T-helper 17 cell (primary cell): ENCODE results near the gene NOVA1. TPM values are rescaled to one million over a fixed set of nuclear protein-coding genes. Genes with fewer than 3 reads are reported as not detected.

Experiments
- ATAC-seq: fragments of 150-1000 bp; cut with Tn5 transposase; 2 replicates; pipeline ENCODE4 v1.10.0; 2021; ENCODE audit warnings: mild to moderate bottlenecking, moderate library complexity
- DNase-seq, 3 donors: peaks; one replicate each; pipeline versions ENCODE4 v3.0.0 to v3.0.0-alpha.2; 2020 to 2021
- H3K9me3 ChIP-seq: one replicate; pipeline ENCODE4 v1.7.0; 2013; ENCODE audit warnings: low read length, mild to moderate bottlenecking; ENCODE audit not compliant: control insufficient read depth, poor library complexity, severe bottlenecking
- H3K27ac Mint-ChIP-seq: one replicate; pipeline ENCODE4 v1.8.0; 2022; ENCODE audit warnings: mild to moderate bottlenecking, moderate library complexity, mixed read lengths
- H3K27me3 Mint-ChIP-seq: one replicate; pipeline ENCODE4 v1.8.0; 2022; ENCODE audit warnings: mixed read lengths
- H3K36me3 Mint-ChIP-seq: one replicate; pipeline ENCODE4 v1.8.0; 2022; ENCODE audit warnings: low read depth, mixed read lengths
- H3K4me1 Mint-ChIP-seq: one replicate; pipeline ENCODE4 v1.8.0; 2022; ENCODE audit warnings: mild to moderate bottlenecking, mixed read lengths
- H3K4me3 Mint-ChIP-seq: one replicate; pipeline ENCODE4 v1.8.0; 2022; ENCODE audit warnings: mild to moderate bottlenecking, moderate library complexity, mixed read lengths
- total RNA-seq, 4 donors: library from RNA in 2 of 4; stranded (reverse) in 2 of 4; gene quantifications; one replicate each; pipeline ENCODE4 v1.2.3 and lab custom pipeline; 2022 to 2026

Gene NOVA1
- total RNA-seq, 2 donors from 2014 or later: 0.16 TPM; not detected in 1

- no peak for ATAC-seq
- no peak overlapping the region for H3K4me3 Mint-ChIP-seq
- H3K9me3 ChIP-seq: peaks cover 5% of the 10 kb centered on the region
- no peaks in the 10 kb centered on the region for H3K27me3 Mint-ChIP-seq
- H3K27ac Mint-ChIP-seq: no peak overlapping the region
- no peaks in the 10 kb centered on the region for H3K4me1 Mint-ChIP-seq
- no peak for DNase-seq
- H3K36me3 Mint-ChIP-seq: no peaks in the 10 kb centered on the region
These were observed 131.0 kb downstream of the NOVA1 start for GRCh38 chr14:26466862-26467261.

GRCh38 chr14:26463136-26463535 is 134.7 kb downstream of the NOVA1 start:
- H3K27ac Mint-ChIP-seq: no peak overlapping the region
- no peak overlapping the region for H3K4me3 Mint-ChIP-seq
- no peaks in the 10 kb centered on the region for H3K4me1 Mint-ChIP-seq
- ATAC-seq: no peak
- H3K27me3 Mint-ChIP-seq: no peaks in the 10 kb centered on the region
- H3K9me3 ChIP-seq: peaks cover 5% of the 10 kb centered on the region
- no peaks in the 10 kb centered on the region for H3K36me3 Mint-ChIP-seq
- no peak for DNase-seq

GRCh38 chr14:26454105-26454504 is 143.7 kb downstream of the NOVA1 start:
- no peaks in the 10 kb centered on the region for H3K36me3 Mint-ChIP-seq

GRCh38 chr14:26448181-26448855 is 149.5 kb downstream of the NOVA1 start:
- Mint-ChIP-seq H3K27me3 (no peaks in the 10 kb centered on the region), H3K27ac (no peak overlapping the region), H3K36me3 (no peaks in the 10 kb centered on the region), H3K4me1 (no peaks in the 10 kb centered on the region), H3K4me3 (no peak overlapping the region)
- no peaks in the 10 kb centered on the region for H3K9me3 ChIP-seq
- ATAC-seq (no peak), DNase-seq (no peak)

More at GRCh38 chr14:26454105-26454504, 143.7 kb downstream of the NOVA1 start:
- H3K27ac Mint-ChIP-seq: no peak overlapping the region
- H3K4me3 Mint-ChIP-seq: no peak overlapping the region
- H3K4me1 Mint-ChIP-seq: no peaks in the 10 kb centered on the region
- H3K9me3 ChIP-seq: no peaks in the 10 kb centered on the region
- no peak for DNase-seq
- ATAC-seq: no peak
- H3K27me3 Mint-ChIP-seq: no peaks in the 10 kb centered on the region

- no peak for ATAC-seq
- no peaks in the 10 kb centered on the region for H3K27me3 Mint-ChIP-seq
These were observed 153.0 kb downstream of the NOVA1 start for GRCh38 chr14:26444822-26445221.

GRCh38 chr14:26443654-26444053 is 154.2 kb downstream of the NOVA1 start:
- Mint-ChIP-seq H3K4me3 (no peak overlapping the region), H3K4me1 (no peaks in the 10 kb centered on the region), H3K27ac (no peak overlapping the region), H3K27me3 (no peaks in the 10 kb centered on the region), H3K36me3 (no peaks in the 10 kb centered on the region)
- DNase-seq (no peak), ATAC-seq (no peak)
- H3K9me3 ChIP-seq: no peaks in the 10 kb centered on the region

More at GRCh38 chr14:26444822-26445221, 153.0 kb downstream of the NOVA1 start:
- DNase-seq: no peak
- H3K4me1 Mint-ChIP-seq: no peaks in the 10 kb centered on the region
- no peaks in the 10 kb centered on the region for H3K36me3 Mint-ChIP-seq
- no peak overlapping the region for H3K27ac Mint-ChIP-seq
- no peaks in the 10 kb centered on the region for H3K9me3 ChIP-seq
- no peak overlapping the region for H3K4me3 Mint-ChIP-seq

GRCh38 chr14:26429205-26429604 is 168.6 kb downstream of the NOVA1 start:
- no peaks in the 10 kb centered on the region for H3K4me1 Mint-ChIP-seq
- DNase-seq (no peak), ATAC-seq (no peak)
- no peaks in the 10 kb centered on the region for H3K27me3 Mint-ChIP-seq
- H3K4me3 Mint-ChIP-seq: no peak overlapping the region
- H3K9me3 ChIP-seq: no peaks in the 10 kb centered on the region
- H3K27ac Mint-ChIP-seq: no peak overlapping the region
- no peaks in the 10 kb centered on the region for H3K36me3 Mint-ChIP-seq

GRCh38 chr14:26427097-26427496 is 170.7 kb downstream of the NOVA1 start:
- no peaks in the 10 kb centered on the region for H3K4me1 Mint-ChIP-seq
- H3K36me3 Mint-ChIP-seq: no peaks in the 10 kb centered on the region
- DNase-seq (no peak), ATAC-seq (no peak)
- H3K4me3 Mint-ChIP-seq: no peak overlapping the region
- H3K27me3 Mint-ChIP-seq: no peaks in the 10 kb centered on the region
- H3K9me3 ChIP-seq: no peaks in the 10 kb centered on the region
- H3K27ac Mint-ChIP-seq: no peak overlapping the region

GRCh38 chr14:26424537-26424936 is 173.3 kb downstream of the NOVA1 start:
- no peak for DNase-seq
- H3K9me3 ChIP-seq: no peaks in the 10 kb centered on the region
- Mint-ChIP-seq H3K27ac (no peak overlapping the region), H3K4me3 (no peak overlapping the region), H3K36me3 (no peaks in the 10 kb centered on the region), H3K27me3 (no peaks in the 10 kb centered on the region), H3K4me1 (no peaks in the 10 kb centered on the region)
- ATAC-seq: no peak

GRCh38 chr14:26415618-26416123 is 182.2 kb downstream of the NOVA1 start:
- no peaks in the 10 kb centered on the region for H3K27me3 Mint-ChIP-seq
- H3K4me1 Mint-ChIP-seq: no peaks in the 10 kb centered on the region
- no peaks in the 10 kb centered on the region for H3K9me3 ChIP-seq
- no peak overlapping the region for H3K27ac Mint-ChIP-seq
- DNase-seq (no peak), ATAC-seq (no peak)
- H3K4me3 Mint-ChIP-seq: no peak overlapping the region
- no peaks in the 10 kb centered on the region for H3K36me3 Mint-ChIP-seq

- no peak overlapping the region for H3K4me3 Mint-ChIP-seq
- H3K27ac Mint-ChIP-seq: no peak overlapping the region
- H3K27me3 Mint-ChIP-seq: no peaks in the 10 kb centered on the region
- DNase-seq (no peak), ATAC-seq (no peak)
- no peaks in the 10 kb centered on the region for H3K36me3 Mint-ChIP-seq
- H3K9me3 ChIP-seq: no peaks in the 10 kb centered on the region
- no peaks in the 10 kb centered on the region for H3K4me1 Mint-ChIP-seq
These were observed 182.9 kb downstream of the NOVA1 start for GRCh38 chr14:26414926-26415325.

- Mint-ChIP-seq H3K4me3 (no peak overlapping the region), H3K27ac (no peak overlapping the region), H3K27me3 (no peaks in the 10 kb centered on the region), H3K36me3 (no peaks in the 10 kb centered on the region), H3K4me1 (no peaks in the 10 kb centered on the region)
- no peak for DNase-seq
- ATAC-seq: no peak
- H3K9me3 ChIP-seq: no peaks in the 10 kb centered on the region
These were observed 183.7 kb downstream of the NOVA1 start for GRCh38 chr14:26414103-26414502.

- H3K36me3 Mint-ChIP-seq: no peaks in the 10 kb centered on the region
- no peaks in the 10 kb centered on the region for H3K4me1 Mint-ChIP-seq
- H3K4me3 Mint-ChIP-seq: no peak overlapping the region
- ATAC-seq (no peak), DNase-seq (no peak)
- H3K27ac Mint-ChIP-seq: no peak overlapping the region
- no peaks in the 10 kb centered on the region for H3K9me3 ChIP-seq
- H3K27me3 Mint-ChIP-seq: no peaks in the 10 kb centered on the region
These were observed 185.4 kb downstream of the NOVA1 start for GRCh38 chr14:26412421-26412820.

GRCh38 chr14:26410189-26410685 is 187.6 kb downstream of the NOVA1 start:
- Mint-ChIP-seq H3K27me3 (no peaks in the 10 kb centered on the region), H3K4me1 (no peaks in the 10 kb centered on the region), H3K4me3 (no peak overlapping the region), H3K36me3 (no peaks in the 10 kb centered on the region), H3K27ac (no peak overlapping the region)
- no peak for ATAC-seq
- no peaks in the 10 kb centered on the region for H3K9me3 ChIP-seq
- no peak for DNase-seq
